Measurements from ENCODE around the gene LIPG.

DNA sequence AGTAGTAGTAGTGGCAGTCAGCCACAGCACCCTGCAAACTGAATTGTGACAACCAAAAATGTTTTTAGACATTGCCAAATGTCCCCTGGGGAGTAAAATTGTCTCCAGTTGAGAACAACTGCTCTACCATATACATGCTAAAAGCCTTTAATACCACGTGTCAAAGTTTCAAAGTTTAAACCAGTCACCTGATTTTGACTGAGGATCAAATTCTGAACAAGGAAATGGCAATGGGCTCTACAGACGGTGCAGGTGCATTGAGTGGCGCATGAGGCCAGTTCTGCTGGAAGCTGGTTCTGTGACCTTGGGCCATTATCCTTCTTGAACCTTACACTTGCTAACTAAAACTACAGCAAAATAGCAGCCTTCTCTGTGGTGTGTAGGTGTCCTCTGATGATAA is 85.0 kb downstream of the LIPG start:
- TF ChIP-seq, protein P1, sequence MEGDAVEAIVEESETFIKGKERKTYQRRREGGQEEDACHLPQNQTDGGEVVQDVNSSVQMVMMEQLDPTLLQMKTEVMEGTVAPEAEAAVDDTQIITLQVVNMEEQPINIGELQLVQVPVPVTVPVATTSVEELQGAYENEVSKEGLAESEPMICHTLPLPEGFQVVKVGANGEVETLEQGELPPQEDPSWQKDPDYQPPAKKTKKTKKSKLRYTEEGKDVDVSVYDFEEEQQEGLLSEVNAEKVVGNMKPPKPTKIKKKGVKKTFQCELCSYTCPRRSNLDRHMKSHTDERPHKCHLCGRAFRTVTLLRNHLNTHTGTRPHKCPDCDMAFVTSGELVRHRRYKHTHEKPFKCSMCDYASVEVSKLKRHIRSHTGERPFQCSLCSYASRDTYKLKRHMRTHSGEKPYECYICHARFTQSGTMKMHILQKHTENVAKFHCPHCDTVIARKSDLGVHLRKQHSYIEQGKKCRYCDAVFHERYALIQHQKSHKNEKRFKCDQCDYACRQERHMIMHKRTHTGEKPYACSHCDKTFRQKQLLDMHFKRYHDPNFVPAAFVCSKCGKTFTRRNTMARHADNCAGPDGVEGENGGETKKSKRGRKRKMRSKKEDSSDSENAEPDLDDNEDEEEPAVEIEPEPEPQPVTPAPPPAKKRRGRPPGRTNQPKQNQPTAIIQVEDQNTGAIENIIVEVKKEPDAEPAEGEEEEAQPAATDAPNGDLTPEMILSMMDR (IDR thresholded peaks at IDR 0.05): no peak
- TF ChIP-seq POLR2AphosphoS5 (IDR thresholded peaks at IDR 0.05; ENCODE audit: low read depth, low read length): no peak
